ENCODE measurements around the gene S100A4.

GRCh38 chr1:153532181-153532580 is 13.4 kb downstream of the S100A4 start:
- TF ChIP-seq CTCF (IDR thresholded peaks at IDR 0.05) (no peak), POLR2A (IDR thresholded peaks at IDR 0.05) (no peak)

All from testis (tissue), 2 donors.